GM19468 (cell line): Measurements from ENCODE around the gene TBC1D22A.
"Not testable (repeated sequence)": the region's sequence is repeated elsewhere in the genome, so short reads cannot be mapped to it uniquely, and the experiment has no call there.

ENCODE experiments used
- ATAC-seq: cut with Tn5 transposase; IDR thresholded peaks from one replicate; pipeline ENCODE4 v1.9.1; 2021; ENCODE audit warnings: mild to moderate bottlenecking, moderate library complexity, moderate number of reproducible peaks; ENCODE audit not compliant: unreplicated experiment; ENCODE audit errors: extremely low read depth

Gene TBC1D22A

GRCh38 chr22:46762238-46763050 lies at the start of gene TBC1D22A:
TBC1D22A (plus strand) TSS chr22:46762650; CDS start chr22:46762787, 137 bp downstream.
- ATAC-seq = no peak

- no peak for ATAC-seq
Observed at GRCh38 chr22:46714550-46714949, 47.9 kb upstream of the TBC1D22A start.

- ATAC-seq = no peak
Observed at GRCh38 chr22:46719921-46720320, 42.5 kb upstream of the TBC1D22A start.

- ATAC-seq = no peak
Observed at GRCh38 chr22:46721501-46722085, 40.9 kb upstream of the TBC1D22A start.

GRCh38 chr22:46723882-46724281 lies 38.6 kb upstream of the TBC1D22A start:
- no peak for ATAC-seq

- no peak for ATAC-seq
Observed at GRCh38 chr22:46725096-46725495, 37.4 kb upstream of the TBC1D22A start.

- ATAC-seq = no peak
Observed at GRCh38 chr22:46726066-46726985, 36.1 kb upstream of the TBC1D22A start.

GRCh38 chr22:46726986-46727317 lies 35.5 kb upstream of the TBC1D22A start:
- no peak for ATAC-seq

- ATAC-seq = no peak
Observed at GRCh38 chr22:46727813-46728364, 34.6 kb upstream of the TBC1D22A start.

- ATAC-seq = no peak
Observed at GRCh38 chr22:46728470-46728869, 34.0 kb upstream of the TBC1D22A start.

- ATAC-seq = no peak
Observed at GRCh38 chr22:46730568-46731245, 31.7 kb upstream of the TBC1D22A start.

GRCh38 chr22:46731246-46732040 lies 31.0 kb upstream of the TBC1D22A start:
- ATAC-seq = no peak

GRCh38 chr22:46732041-46732379 lies 30.4 kb upstream of the TBC1D22A start:
- no peak for ATAC-seq

- ATAC-seq = no peak
Observed at GRCh38 chr22:46732513-46732912, 29.9 kb upstream of the TBC1D22A start.

- not testable (repeated sequence) for ATAC-seq
Observed at GRCh38 chr22:46734213-46734722, 28.2 kb upstream of the TBC1D22A start.

GRCh38 chr22:46734830-46735453 lies 27.5 kb upstream of the TBC1D22A start:
- ATAC-seq = no peak

GRCh38 chr22:46735747-46736608 lies 26.5 kb upstream of the TBC1D22A start:
- no peak for ATAC-seq

- ATAC-seq = no peak
Observed at GRCh38 chr22:46736705-46737104, 25.7 kb upstream of the TBC1D22A start.
